ENCODE data around the gene DCTN5. TPM values are rescaled to one million over a fixed set of nuclear protein-coding genes. Genes with fewer than 3 reads are reported as not detected.

Gene DCTN5
- total and polyA plus RNA-seq, 2 of the 13 experiments (the other 11 are each of a cell fraction or from before 2014, with no cell fraction given) = 105 to 207 TPM

DNA sequence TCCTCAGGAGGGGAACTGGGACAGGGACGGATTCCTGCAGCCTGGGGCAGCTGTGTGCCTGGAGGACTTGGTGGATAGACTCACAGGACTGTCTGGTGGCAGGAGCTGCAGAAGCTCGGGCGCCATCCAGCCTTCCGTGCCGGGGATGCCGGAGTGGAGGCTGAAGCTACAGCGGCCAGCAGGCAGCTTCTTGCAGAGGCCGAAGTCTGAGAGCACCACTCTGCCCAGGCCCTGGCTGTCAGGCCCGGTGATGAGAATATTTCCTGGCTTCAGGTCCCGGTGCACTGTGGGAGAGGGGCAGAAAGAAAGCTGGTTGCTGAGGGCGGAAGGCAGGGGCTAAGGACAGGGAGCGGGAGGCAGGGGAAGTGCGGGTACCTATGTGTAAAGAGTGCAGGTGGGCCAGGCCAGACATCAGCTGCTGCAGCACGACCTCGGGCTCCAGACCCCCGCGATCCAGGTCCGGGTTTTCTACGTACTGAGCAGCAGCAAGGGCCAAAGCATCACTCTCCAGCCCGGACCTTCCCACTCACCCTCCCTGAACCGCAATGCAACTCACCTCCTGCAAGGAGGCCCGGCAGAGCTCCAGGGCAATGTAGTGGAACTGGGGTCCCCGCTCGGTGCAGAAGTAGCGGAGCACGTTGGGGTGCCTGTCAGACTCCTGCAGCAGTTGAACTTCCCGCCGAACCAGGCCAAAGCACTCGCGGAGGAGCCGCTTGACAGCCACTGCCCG is 53.5 kb downstream of the DCTN5 start (continued):
- TF ChIP-seq, protein P1, sequence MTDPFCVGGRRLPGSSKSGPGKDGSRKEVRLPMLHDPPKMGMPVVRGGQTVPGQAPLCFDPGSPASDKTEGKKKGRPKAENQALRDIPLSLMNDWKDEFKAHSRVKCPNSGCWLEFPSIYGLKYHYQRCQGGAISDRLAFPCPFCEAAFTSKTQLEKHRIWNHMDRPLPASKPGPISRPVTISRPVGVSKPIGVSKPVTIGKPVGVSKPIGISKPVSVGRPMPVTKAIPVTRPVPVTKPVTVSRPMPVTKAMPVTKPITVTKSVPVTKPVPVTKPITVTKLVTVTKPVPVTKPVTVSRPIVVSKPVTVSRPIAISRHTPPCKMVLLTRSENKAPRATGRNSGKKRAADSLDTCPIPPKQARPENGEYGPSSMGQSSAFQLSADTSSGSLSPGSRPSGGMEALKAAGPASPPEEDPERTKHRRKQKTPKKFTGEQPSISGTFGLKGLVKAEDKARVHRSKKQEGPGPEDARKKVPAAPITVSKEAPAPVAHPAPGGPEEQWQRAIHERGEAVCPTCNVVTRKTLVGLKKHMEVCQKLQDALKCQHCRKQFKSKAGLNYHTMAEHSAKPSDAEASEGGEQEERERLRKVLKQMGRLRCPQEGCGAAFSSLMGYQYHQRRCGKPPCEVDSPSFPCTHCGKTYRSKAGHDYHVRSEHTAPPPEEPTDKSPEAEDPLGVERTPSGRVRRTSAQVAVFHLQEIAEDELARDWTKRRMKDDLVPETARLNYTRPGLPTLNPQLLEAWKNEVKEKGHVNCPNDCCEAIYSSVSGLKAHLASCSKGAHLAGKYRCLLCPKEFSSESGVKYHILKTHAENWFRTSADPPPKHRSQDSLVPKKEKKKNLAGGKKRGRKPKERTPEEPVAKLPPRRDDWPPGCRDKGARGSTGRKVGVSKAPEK (CRISPR knock-in tag; IDR thresholded peaks at IDR 0.05; ENCODE audit: borderline replicate concordance) = no peak
- TF ChIP-seq FOXJ3 (CRISPR knock-in tag; IDR thresholded peaks at IDR 0.05; ENCODE audit: borderline replicate concordance) = no peak
- TF ChIP-seq, protein P2, sequence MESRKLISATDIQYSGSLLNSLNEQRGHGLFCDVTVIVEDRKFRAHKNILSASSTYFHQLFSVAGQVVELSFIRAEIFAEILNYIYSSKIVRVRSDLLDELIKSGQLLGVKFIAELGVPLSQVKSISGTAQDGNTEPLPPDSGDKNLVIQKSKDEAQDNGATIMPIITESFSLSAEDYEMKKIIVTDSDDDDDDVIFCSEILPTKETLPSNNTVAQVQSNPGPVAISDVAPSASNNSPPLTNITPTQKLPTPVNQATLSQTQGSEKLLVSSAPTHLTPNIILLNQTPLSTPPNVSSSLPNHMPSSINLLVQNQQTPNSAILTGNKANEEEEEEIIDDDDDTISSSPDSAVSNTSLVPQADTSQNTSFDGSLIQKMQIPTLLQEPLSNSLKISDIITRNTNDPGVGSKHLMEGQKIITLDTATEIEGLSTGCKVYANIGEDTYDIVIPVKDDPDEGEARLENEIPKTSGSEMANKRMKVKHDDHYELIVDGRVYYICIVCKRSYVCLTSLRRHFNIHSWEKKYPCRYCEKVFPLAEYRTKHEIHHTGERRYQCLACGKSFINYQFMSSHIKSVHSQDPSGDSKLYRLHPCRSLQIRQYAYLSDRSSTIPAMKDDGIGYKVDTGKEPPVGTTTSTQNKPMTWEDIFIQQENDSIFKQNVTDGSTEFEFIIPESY (CRISPR knock-in tag; IDR thresholded peaks at IDR 0.05) = peak; percentile 66; the same call in 1 of the 2 replicates
- TF ChIP-seq, protein P3, sequence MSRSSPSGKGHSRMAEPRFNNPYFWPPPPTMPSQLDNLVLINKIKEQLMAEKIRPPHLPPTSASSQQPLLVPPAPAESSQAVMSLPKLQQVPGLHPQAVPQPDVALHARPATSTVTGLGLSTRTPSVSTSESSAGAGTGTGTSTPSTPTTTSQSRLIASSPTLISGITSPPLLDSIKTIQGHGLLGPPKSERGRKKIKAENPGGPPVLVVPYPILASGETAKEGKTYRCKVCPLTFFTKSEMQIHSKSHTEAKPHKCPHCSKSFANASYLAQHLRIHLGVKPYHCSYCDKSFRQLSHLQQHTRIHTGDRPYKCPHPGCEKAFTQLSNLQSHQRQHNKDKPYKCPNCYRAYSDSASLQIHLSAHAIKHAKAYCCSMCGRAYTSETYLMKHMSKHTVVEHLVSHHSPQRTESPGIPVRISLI (CRISPR knock-in tag; IDR thresholded peaks at IDR 0.05; ENCODE audit: borderline replicate concordance) = no peak; the same call in none of the 2 replicates
- no peak for TF ChIP-seq RFX3 (CRISPR knock-in tag; IDR thresholded peaks at IDR 0.05)
- no peak for TF ChIP-seq ZNF619 (CRISPR knock-in tag; IDR thresholded peaks at IDR 0.05)
- TF ChIP-seq, protein P4, sequence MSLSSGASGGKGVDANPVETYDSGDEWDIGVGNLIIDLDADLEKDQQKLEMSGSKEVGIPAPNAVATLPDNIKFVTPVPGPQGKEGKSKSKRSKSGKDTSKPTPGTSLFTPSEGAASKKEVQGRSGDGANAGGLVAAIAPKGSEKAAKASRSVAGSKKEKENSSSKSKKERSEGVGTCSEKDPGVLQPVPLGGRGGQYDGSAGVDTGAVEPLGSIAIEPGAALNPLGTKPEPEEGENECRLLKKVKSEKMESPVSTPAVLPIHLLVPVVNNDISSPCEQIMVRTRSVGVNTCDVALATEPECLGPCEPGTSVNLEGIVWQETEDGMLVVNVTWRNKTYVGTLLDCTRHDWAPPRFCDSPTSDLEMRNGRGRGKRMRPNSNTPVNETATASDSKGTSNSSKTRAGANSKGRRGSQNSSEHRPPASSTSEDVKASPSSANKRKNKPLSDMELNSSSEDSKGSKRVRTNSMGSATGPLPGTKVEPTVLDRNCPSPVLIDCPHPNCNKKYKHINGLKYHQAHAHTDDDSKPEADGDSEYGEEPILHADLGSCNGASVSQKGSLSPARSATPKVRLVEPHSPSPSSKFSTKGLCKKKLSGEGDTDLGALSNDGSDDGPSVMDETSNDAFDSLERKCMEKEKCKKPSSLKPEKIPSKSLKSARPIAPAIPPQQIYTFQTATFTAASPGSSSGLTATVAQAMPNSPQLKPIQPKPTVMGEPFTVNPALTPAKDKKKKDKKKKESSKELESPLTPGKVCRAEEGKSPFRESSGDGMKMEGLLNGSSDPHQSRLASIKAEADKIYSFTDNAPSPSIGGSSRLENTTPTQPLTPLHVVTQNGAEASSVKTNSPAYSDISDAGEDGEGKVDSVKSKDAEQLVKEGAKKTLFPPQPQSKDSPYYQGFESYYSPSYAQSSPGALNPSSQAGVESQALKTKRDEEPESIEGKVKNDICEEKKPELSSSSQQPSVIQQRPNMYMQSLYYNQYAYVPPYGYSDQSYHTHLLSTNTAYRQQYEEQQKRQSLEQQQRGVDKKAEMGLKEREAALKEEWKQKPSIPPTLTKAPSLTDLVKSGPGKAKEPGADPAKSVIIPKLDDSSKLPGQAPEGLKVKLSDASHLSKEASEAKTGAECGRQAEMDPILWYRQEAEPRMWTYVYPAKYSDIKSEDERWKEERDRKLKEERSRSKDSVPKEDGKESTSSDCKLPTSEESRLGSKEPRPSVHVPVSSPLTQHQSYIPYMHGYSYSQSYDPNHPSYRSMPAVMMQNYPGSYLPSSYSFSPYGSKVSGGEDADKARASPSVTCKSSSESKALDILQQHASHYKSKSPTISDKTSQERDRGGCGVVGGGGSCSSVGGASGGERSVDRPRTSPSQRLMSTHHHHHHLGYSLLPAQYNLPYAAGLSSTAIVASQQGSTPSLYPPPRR (CRISPR knock-in tag; IDR thresholded peaks at IDR 0.05; ENCODE audit: borderline replicate concordance) = no peak; the same call in 1 of the 2 replicates
- TF ChIP-seq TAF15 (IDR thresholded peaks at IDR 0.05; ENCODE audit: low read depth, low read length, poor library complexity, severe bottlenecking) = no peak
- TF ChIP-seq RFX5 (IDR thresholded peaks at IDR 0.05; ENCODE audit: low read depth, low read length) = 0 out of 2 replicates have a peak, but pooled peaks have one; percentile 21
- TF ChIP-seq, protein P5, sequence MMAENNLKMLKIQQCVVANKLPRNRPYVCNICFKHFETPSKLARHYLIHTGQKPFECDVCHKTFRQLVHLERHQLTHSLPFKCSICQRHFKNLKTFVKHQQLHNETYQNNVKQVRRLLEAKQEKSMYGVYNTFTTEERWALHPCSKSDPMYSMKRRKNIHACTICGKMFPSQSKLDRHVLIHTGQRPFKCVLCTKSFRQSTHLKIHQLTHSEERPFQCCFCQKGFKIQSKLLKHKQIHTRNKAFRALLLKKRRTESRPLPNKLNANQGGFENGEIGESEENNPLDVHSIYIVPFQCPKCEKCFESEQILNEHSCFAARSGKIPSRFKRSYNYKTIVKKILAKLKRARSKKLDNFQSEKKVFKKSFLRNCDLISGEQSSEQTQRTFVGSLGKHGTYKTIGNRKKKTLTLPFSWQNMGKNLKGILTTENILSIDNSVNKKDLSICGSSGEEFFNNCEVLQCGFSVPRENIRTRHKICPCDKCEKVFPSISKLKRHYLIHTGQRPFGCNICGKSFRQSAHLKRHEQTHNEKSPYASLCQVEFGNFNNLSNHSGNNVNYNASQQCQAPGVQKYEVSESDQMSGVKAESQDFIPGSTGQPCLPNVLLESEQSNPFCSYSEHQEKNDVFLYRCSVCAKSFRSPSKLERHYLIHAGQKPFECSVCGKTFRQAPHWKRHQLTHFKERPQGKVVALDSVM (CRISPR knock-in tag; IDR thresholded peaks at IDR 0.05) = peak; percentile 92
- no peak for TF ChIP-seq NR2F1 (CRISPR knock-in tag; IDR thresholded peaks at IDR 0.05)
- TF ChIP-seq MEF2D (CRISPR knock-in tag; IDR thresholded peaks at IDR 0.05) = no peak
- TF ChIP-seq ZBTB38 (CRISPR knock-in tag; IDR thresholded peaks at IDR 0.05) = peak; percentile 78
- TF ChIP-seq ZNF251 (CRISPR knock-in tag; IDR thresholded peaks at IDR 0.05) = no peak
